Transverse colon (tissue), 3 donors: ENCODE measurements around the gene NUCB2.

Experiments
- EP300 ChIP-seq: sonication (generic); formaldehyde crosslinking; IDR thresholded peaks from one replicate; pipeline ENCODE4 v1.6.1; 2017; ENCODE audit warnings: antibody characterized with exemption, low read depth
- POLR2A ChIP-seq: fragments of 450-650 bp; IDR thresholded peaks from one replicate; pipeline ENCODE4 v1.6.1; 2016; ENCODE audit warnings: antibody characterized with exemption, mild to moderate bottlenecking, moderate library complexity
- TF ChIP-seq, protein P1 (sequence below), 5 experiments: fragments of 200-600 bp in 3 of 5; fragments of 450-650 bp in 2 of 5; sonication (generic) in 3 of 5; IDR thresholded peaks; 1 replicate in 2 of 5; 2 replicates in 3 of 5; pipeline ENCODE4 v1.5.1; 2016 to 2017; ENCODE audit warnings: antibody characterized with exemption in 5 of 5, inconsistent platforms in 3 of 5, mild to moderate bottlenecking in 2 of 5, moderate library complexity in 1 of 5

DNA sequence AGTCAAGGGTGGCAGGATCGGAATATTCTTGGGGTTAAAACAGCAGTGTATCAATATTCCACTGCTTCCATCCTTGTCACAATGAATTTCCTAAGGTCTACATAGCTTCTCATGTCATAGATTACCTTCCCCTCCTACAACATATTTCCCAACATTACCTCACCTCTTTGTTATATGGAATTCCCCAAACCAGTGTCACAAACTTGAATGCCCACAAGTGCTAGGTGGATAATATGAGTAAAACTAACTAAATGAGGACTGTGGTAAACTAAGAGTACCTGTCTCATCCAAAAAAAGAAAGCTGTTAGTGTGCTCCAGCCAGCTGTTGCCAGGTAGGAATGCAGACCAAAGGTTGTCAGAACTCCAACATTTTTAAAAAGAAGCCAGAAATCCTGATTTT lies 17.0 kb upstream of the NUCB2 start:
- TF ChIP-seq POLR2A (no peak), EP300 (no peak)
- TF ChIP-seq, protein P1, sequence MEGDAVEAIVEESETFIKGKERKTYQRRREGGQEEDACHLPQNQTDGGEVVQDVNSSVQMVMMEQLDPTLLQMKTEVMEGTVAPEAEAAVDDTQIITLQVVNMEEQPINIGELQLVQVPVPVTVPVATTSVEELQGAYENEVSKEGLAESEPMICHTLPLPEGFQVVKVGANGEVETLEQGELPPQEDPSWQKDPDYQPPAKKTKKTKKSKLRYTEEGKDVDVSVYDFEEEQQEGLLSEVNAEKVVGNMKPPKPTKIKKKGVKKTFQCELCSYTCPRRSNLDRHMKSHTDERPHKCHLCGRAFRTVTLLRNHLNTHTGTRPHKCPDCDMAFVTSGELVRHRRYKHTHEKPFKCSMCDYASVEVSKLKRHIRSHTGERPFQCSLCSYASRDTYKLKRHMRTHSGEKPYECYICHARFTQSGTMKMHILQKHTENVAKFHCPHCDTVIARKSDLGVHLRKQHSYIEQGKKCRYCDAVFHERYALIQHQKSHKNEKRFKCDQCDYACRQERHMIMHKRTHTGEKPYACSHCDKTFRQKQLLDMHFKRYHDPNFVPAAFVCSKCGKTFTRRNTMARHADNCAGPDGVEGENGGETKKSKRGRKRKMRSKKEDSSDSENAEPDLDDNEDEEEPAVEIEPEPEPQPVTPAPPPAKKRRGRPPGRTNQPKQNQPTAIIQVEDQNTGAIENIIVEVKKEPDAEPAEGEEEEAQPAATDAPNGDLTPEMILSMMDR (IDR thresholded peaks at IDR 0.05): no peak
